Sigmoid colon (tissue), 7 donors: ENCODE measurements around the gene CLECL1. TPM values are rescaled to one million over a fixed set of nuclear protein-coding genes. Genes with fewer than 3 reads are reported as not detected.
"Not testable (repeated sequence)": the region's sequence is repeated elsewhere in the genome, so short reads cannot be mapped to it uniquely, and the experiment has no call there.

ENCODE experiments used
- DNase-seq: peaks from one replicate; pipeline ENCODE4 v3.0.0-alpha.2; 2019
- H3K27ac ChIP-seq, 4 donors: fragments of 200-600 bp; sonication (generic); one replicate each; pipeline ENCODE4 v1.5.1; 2016 to 2019; ENCODE audit warnings: mild to moderate bottlenecking in 1 of 4
- H3K27me3 ChIP-seq, 3 donors: fragments of 200-600 bp; sonication (generic); one replicate each; pipeline ENCODE4 v1.5.1; 2019; ENCODE audit warnings: mild to moderate bottlenecking in 1 of 3
- H3K36me3 ChIP-seq, 4 donors: fragments of 200-600 bp; sonication (generic); one replicate each; pipeline ENCODE4 v1.5.1; 2016 to 2019
- H3K4me1 ChIP-seq, 4 donors: fragments of 200-600 bp; sonication (generic); one replicate each; pipeline ENCODE4 v1.5.1; 2017 to 2019
- H3K4me3 ChIP-seq, 4 donors: fragments of 200-600 bp; sonication (generic); one replicate each; pipeline ENCODE4 v1.5.1; 2017 to 2019; ENCODE audit warnings: mild to moderate bottlenecking in 2 of 4, moderate library complexity in 1 of 4
- H3K9me3 ChIP-seq, 4 donors: fragments of 200-600 bp in 3 of 4; sonication (generic) in 3 of 4; one replicate each; pipeline versions ENCODE4 v1.5.1 to v1.6.1; 2013 to 2019
- EP300 ChIP-seq, 4 donors: sonication (generic); formaldehyde crosslinking; IDR thresholded peaks; one replicate each; pipeline ENCODE4 v1.6.1; 2017; ENCODE audit warnings: antibody characterized with exemption in 4 of 4
- POLR2A ChIP-seq, 2 donors: fragments of 450-650 bp; IDR thresholded peaks; one replicate each; pipeline ENCODE4 v1.6.1; 2016; ENCODE audit warnings: antibody characterized with exemption in 2 of 2, mild to moderate bottlenecking in 2 of 2, moderate library complexity in 2 of 2
- POLR2AphosphoS5 ChIP-seq, 4 donors: sonication (generic); formaldehyde crosslinking; IDR thresholded peaks; one replicate each; pipeline ENCODE4 v1.6.1; 2017; ENCODE audit warnings: antibody characterized with exemption in 4 of 4
- WGBS, 2 donors: extraction: QIAGEN DNeasy Blood & Tissue Kit; methylation state at CpG; one replicate each; pipeline ENCODE4 v1.1.7; 2013; 5-methylcytosine and 5-hydroxymethylcytosine counted together
- intact Hi-C: fragments of 100-400 bp; cut with DNase I; formaldehyde crosslinking; loops from one replicate; pipeline ENCODE4 v1.15.1; 2023
- polyA plus RNA-seq, 3 donors: library from polyadenylated mRNA; stranded (reverse); fragments of 200-250 nt; gene quantifications; one replicate each; pipeline ENCODE4 v1.2.3, GENCODE V29; 2013
- total RNA-seq, 4 donors: library from RNA; depleted of rRNA; stranded (reverse); fragments of >200 nt; gene quantifications; one replicate each; pipeline ENCODE4 v1.1.0, GENCODE V29; 2016
- TF ChIP-seq, protein P1 (sequence below), 4 experiments: fragments of 450-650 bp in 3 of 4; fragments of 200-600 bp in 1 of 4; IDR thresholded peaks; one replicate each; pipeline ENCODE4 v1.5.1; 2016 to 2019; ENCODE audit warnings: antibody characterized with exemption in 4 of 4, mild to moderate bottlenecking in 3 of 4, moderate library complexity in 2 of 4
- donor health status: healthy with polysubstance abuse.
- donor health status: Bipolar disorder and iron deficiency.
- donor health status: healthy.

Gene CLECL1
- total and polyA plus RNA-seq, 7 donors, result 4.5 TPM; not detected in 6

DNA sequence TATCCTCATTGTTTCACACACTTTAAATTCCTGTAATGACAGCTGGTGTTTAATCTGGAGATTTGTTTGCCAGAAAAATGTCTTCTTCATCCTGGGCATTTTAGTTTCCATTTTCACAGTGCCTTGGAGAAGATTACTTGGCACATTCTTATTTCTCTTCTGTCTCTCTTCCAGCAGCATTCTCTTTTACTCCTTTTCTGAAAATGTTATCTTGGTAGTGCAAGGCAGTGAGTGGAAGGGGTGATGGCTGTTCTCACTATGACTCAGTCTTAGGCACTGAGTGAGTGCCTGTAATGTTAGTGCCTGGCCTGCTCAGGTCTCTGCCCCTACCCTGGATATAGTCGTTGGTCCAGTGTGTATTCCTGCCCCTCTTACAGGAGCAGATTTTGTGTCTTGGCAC is 13.1 kb downstream of the CLECL1 start:
- TF ChIP-seq, protein P1, sequence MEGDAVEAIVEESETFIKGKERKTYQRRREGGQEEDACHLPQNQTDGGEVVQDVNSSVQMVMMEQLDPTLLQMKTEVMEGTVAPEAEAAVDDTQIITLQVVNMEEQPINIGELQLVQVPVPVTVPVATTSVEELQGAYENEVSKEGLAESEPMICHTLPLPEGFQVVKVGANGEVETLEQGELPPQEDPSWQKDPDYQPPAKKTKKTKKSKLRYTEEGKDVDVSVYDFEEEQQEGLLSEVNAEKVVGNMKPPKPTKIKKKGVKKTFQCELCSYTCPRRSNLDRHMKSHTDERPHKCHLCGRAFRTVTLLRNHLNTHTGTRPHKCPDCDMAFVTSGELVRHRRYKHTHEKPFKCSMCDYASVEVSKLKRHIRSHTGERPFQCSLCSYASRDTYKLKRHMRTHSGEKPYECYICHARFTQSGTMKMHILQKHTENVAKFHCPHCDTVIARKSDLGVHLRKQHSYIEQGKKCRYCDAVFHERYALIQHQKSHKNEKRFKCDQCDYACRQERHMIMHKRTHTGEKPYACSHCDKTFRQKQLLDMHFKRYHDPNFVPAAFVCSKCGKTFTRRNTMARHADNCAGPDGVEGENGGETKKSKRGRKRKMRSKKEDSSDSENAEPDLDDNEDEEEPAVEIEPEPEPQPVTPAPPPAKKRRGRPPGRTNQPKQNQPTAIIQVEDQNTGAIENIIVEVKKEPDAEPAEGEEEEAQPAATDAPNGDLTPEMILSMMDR (IDR thresholded peaks at IDR 0.05), result no peak
- TF ChIP-seq EP300 (IDR thresholded peaks at IDR 0.05) (no peak), POLR2AphosphoS5 (IDR thresholded peaks at IDR 0.05) (no peak), POLR2A (IDR thresholded peaks at IDR 0.05) (no peak)
- Histone ChIP-seq H3K27ac (no peak overlapping the region), H3K4me1 (no peaks in the 10 kb centered on the region), H3K4me3 (no peak overlapping the region), H3K36me3 (no peaks in the 10 kb centered on the region), H3K27me3 (no peaks in the 10 kb centered on the region), H3K9me3 (no peaks in the 10 kb centered on the region)
- intact Hi-C loops, result no loop called here
- WGBS, 2 donors, result 42 to 86% methylated on average over 1 of the region's 1 CpG
- DNase-seq, result no peak

- Histone ChIP-seq H3K36me3 (no peaks in the 10 kb centered on the region), H3K27me3 (no peaks in the 10 kb centered on the region), H3K9me3 (no peaks in the 10 kb centered on the region), H3K4me3 (no peak overlapping the region), H3K4me1 (no peaks in the 10 kb centered on the region), H3K27ac (no peak overlapping the region)
- intact Hi-C loops, result no loop called here
- DNase-seq, result no peak
- TF ChIP-seq POLR2A (IDR thresholded peaks at IDR 0.05) (no peak), EP300 (IDR thresholded peaks at IDR 0.05) (no peak), POLR2AphosphoS5 (IDR thresholded peaks at IDR 0.05) (no peak)
- TF ChIP-seq, protein P1 (IDR thresholded peaks at IDR 0.05), result no peak
- WGBS, 2 donors, result 41 to 75% methylated on average over 7 of the region's 7 CpGs
Observed at GRCh38 chr12:9718968-9719367, 13.9 kb downstream of the CLECL1 start.

- no peak for DNase-seq
- Histone ChIP-seq H3K36me3 (no peaks in the 10 kb centered on the region), H3K27me3 (no peaks in the 10 kb centered on the region), H3K4me1 (no peaks in the 10 kb centered on the region), H3K4me3 (no peak overlapping the region), H3K9me3 (no peaks in the 10 kb centered on the region), H3K27ac (no peak overlapping the region)
- intact Hi-C loops, result no loop called here
- TF ChIP-seq, protein P1 (IDR thresholded peaks at IDR 0.05), result no peak
- TF ChIP-seq EP300 (IDR thresholded peaks at IDR 0.05) (no peak), POLR2A (IDR thresholded peaks at IDR 0.05) (no peak), POLR2AphosphoS5 (IDR thresholded peaks at IDR 0.05) (no peak)
- 92% methylated on average over 15 of the region's 15 CpGs for WGBS, 2 donors
Observed at GRCh38 chr12:9717070-9717925, 15.6 kb downstream of the CLECL1 start.

DNA sequence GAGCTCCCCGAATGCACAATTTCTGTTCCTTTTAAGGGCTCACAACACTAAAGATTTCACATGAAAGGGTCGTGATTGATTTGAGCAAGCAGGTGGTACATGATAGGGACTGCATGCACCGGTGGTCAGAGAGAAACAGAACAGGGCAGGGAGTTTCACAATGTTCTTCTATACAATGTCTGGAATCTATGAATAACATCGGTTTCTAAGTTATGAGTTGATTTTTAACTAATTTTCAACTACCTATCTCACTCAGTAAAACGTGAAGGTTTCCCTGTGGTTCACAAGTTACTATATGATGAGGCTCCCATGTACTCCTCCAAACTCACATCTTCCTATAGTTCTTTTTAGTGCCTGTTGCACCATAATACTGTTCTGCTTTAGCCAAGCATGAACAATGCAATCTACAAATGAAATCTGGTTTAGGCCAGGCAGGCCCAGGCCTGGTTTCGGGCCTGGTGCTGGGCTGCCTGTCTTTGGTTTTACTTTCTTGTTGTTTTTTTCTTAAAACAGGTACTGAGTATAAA is 19.8 kb downstream of the CLECL1 start:
- DNase-seq, H3K9me3 ChIP-seq, H3K4me3 ChIP-seq, H3K27me3 ChIP-seq, H3K36me3 ChIP-seq, H3K4me1 ChIP-seq, H3K27ac ChIP-seq, intact Hi-C loops: not testable (repeated sequence)
- 63% methylated on average over 6 of the region's 6 CpGs for WGBS, 2 donors

- no peak for DNase-seq
- Histone ChIP-seq H3K4me1 (no peaks in the 10 kb centered on the region), H3K4me3 (no peak overlapping the region), H3K9me3 (no peaks in the 10 kb centered on the region), H3K36me3 (no peaks in the 10 kb centered on the region), H3K27me3 (no peaks in the 10 kb centered on the region), H3K27ac (no peak overlapping the region)
- intact Hi-C loops, result no loop called here
- TF ChIP-seq POLR2A (IDR thresholded peaks at IDR 0.05) (no peak), EP300 (IDR thresholded peaks at IDR 0.05) (no peak), POLR2AphosphoS5 (IDR thresholded peaks at IDR 0.05) (no peak)
- TF ChIP-seq, protein P1 (IDR thresholded peaks at IDR 0.05), result no peak
- WGBS, 2 donors, result 91 to 98% methylated on average over 1 of the region's 1 CpG
Observed at GRCh38 chr12:9711664-9712063, 21.2 kb downstream of the CLECL1 start.
